ENCODE results near the gene NOX5.

NOX5 gene

DNA sequence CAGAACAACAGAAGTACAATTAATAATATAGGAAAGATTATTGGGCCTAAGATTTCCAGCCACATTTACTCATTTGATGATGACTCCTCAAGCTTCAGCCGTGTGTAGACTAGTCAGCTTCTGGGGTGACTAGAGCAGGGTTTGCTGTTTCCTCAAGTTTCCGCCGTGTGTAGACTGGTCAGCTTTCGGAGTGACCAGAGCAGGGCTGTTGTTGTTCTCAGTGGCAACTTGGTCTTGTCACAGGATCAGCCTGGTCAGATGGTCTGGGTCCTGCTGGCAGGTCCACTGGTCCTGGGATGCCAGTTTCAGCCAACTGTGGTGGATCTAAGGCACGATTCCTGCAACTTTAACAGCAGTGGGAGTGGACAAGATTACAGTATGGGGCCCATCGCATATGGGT is 21.8 kb upstream of the NOX5 start:
- no peak for DNase-seq

DNA sequence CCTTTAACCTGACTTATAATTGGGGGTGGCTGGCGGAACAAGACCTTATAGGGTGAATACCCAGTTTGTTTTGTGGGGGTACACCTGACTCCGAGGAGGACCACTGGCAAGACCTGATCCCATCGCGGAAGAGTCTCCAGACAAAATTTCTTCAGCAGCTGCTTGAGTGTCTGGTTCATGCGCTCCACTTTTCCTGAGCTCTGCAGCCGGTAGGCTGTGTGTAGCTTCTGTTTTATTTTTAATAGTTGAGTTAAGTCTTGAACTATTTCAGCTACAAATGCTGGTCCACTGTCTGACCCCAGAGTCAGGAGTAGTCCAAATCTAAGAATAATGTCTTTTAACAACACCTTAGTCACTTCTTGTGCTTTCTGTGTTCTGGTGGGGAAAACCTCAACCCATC is 21.2 kb upstream of the NOX5 start:
- no peak for DNase-seq

GRCh38 chr15:68994149-68994548 is 20.3 kb upstream of the NOX5 start:
- no peak for DNase-seq

DNA sequence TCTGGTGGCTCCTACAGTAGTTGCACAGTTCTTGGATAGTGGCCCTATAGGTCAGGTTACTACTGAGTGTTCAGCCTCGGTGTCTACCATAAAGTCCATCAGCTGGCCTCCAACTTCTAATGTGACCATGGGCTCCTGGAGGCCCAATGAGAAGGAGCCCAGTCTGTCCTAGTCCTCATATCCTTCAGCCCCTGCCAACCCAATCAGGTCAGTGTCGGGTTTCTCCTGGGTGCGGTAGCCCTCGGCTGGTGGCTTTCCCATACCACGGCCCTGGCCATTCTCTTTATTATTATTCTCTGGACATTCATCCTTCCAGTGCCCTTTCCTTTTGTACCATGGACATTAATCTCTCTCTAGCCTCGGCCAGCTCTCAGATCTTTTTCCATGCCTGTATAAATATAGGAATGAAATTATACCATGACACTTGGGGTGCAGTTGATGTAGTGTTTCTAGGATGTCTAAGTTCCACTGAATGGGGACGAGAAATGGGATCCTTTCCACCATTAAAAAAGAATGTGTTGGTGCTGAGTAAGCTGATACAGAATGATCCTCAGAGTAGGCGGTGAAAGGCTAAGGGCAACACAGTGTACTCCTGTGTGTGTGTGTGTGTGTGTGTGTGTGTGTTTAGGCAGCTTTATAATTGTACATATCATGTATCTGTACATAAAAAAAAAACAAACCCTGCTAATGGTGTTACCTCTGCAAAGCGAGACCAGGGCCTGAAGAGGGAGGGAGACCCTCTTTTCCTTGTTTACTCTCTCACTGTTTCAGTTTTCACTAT is 19.3 kb upstream of the NOX5 start:
- no peak for DNase-seq

- DNase-seq: no peak
Measured at GRCh38 chr15:68997050-68997449, 17.4 kb upstream of the NOX5 start.

GRCh38 chr15:68997930-68998777 is 16.3 kb upstream of the NOX5 start:
- DNase-seq: no peak

GRCh38 chr15:68999091-68999490 is 15.4 kb upstream of the NOX5 start:
- no peak for DNase-seq

- DNase-seq: no peak
Measured at GRCh38 chr15:69000091-69000490, 14.4 kb upstream of the NOX5 start.

DNA sequence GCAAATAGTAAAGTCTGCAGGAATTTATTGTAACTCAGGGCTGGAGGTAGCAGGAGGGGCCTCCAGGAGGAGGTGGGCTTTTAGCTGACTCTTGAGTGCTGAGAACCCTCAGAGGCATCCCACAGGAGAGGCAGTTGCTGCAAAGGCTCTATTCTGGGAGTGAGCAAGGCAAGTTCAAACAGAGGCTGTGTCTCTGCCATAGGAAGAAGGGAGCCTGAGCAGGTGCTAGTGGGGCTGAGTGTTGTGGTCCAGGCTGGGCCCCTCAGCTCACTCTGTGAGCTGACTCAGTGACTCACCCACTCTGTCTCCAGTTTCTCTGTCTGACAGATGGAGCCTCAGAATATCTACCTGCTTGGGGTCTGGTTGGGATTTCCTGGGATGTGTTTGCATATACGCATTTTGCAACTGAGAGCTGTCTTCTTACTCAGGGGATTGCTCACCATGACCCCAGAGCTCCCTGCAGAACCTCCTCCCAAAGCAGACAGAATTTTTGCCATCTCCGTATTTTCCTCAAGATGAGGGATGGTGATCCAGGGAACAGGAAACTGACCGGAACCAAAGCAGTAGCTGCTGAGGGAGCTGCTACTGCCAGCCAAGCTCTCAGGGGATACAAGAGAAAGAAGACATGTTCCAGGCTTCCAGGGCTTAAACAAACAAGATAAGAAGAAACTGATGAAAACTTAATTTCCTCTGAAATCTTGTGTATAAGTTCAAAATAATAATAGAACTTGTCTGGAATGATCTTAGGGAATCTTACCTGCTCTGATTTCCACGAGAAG is 13.6 kb upstream of the NOX5 start:
- DNase-seq: no peak

GRCh38 chr15:69002783-69003182 is 11.7 kb upstream of the NOX5 start:
- no peak for DNase-seq

GRCh38 chr15:69004011-69004410 is 10.5 kb upstream of the NOX5 start:
- DNase-seq: no peak

- DNase-seq: no peak
Measured at GRCh38 chr15:69008056-69008455, 6.4 kb upstream of the NOX5 start.

- no peak for DNase-seq
Measured at GRCh38 chr15:69009341-69009740, 5.2 kb upstream of the NOX5 start.

DNA sequence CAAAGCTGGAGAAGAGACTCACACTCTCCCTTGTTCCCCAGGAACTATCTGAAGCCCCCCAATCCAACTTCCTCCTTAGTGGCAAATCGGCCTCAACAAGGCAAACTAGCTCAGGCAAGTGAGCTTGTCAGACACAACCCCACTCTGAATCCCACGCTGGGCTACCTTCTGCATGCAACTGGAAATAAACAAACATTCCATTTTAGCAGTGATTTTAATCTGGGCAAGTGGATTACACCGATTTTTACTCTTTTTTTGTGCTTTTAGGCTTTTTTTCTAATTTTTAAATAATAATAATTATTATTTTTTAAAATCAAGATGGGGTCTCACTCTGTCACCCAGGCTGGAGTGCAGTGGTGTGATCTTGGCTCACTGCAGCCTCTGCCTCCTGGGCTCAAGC is 2.9 kb upstream of the NOX5 start:
- DNase-seq: no peak

- no peak for DNase-seq
Measured at GRCh38 chr15:69012761-69013364, 1.6 kb upstream of the NOX5 start.

DNA sequence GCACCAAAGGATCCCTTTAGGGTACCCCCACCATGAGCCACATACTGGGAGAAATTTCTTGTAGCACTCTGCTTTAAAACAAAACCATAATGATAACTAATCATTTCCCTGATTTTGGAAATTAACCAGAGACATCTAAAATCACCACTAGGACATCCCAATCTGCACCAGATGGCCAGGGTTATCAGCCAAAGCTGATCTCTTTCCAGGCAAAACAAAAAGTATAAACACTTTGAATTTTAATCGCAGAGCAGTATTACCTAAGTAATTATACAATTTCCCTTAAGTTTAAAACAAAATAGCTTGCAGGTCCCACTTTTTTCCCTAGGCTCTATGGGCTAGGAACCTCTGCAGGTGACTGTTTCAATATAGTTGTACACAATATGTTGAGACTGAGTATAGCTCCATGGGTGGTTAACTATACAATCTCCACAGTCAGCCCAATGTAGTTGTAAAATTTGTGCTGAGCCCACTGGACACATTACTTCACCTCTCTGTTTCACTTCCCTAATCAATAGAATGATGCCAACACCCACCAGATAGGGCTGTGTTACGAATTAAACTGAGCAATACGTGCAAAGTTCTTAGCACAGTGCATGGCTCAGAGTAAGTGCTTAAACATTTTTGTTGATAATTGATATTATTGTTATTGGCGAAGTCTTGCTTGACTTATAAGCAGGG is 629 bp upstream of the NOX5 start:
- no peak for DNase-seq

DNA sequence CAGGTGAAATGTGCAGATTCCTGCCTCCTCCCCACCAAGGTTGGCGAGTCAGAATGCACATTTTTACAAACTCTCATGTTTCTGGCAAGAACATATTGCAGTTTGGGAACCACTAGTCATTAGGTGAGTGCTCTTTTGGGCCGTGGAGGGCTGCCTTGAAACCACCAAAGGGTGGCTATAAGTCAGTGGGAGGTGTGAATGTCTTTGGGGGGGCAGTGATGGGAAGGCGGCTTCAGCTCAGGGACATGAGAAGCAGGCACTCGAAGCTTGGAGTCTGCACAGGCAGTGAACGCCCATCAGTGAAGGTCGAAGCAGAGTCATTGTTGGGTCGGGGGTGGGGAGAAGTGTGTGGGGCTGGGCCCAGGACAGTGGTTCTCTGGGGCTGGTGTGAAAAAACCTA is 1.1 kb downstream of the NOX5 start:
- DNase-seq: no peak

DNA sequence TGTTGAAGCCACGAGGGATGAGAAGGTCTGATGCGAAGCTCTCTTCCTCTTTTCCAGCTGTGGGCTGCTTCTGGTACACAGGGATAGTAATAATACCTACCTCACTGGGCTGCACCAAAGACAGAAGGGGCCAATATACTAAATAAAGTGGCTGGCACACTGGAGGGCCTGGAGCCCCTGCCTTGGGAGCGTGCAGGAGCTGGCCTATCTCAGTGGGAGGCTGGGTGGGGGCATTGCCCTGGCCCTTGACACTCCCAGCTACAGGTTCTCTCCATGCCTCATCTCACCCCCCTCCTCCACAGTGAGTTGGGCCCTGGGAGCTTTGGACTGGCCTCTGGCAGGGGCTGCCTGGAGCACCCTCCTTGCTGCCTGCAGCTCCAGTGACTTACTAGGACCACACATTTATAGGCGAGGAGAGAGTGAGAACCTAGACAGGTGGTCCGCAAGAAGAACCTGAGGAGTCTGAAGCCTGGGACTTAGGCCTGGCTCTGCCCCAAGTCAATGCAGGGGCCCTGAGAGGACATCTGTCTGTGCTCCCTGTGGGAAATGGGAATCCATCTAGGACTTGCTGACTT is 1.6 kb downstream of the NOX5 start:
- DNase-seq: no peak

DNA sequence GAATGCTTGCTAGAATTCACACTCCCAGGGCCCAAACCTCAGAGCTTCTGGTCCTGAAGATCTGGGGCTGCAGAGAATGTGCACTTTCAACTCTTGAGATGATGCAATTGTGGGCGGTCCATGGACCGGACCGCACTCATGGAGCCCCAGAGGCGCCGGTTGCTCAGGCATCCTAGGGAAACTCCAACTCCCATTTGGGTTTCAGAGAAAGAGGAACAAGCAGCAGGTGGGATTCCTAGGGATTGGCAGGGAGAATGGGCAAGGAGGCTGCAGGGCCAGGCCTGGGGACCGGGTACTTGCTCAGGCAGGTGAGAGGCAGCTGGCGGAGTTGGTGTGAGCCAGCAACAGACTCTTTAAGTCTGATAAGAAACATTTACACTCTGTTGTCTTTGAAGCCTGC is 3.5 kb downstream of the NOX5 start:
- no peak for DNase-seq

- DNase-seq: no peak
Measured at GRCh38 chr15:69018951-69019350, 4.5 kb downstream of the NOX5 start.

DNA sequence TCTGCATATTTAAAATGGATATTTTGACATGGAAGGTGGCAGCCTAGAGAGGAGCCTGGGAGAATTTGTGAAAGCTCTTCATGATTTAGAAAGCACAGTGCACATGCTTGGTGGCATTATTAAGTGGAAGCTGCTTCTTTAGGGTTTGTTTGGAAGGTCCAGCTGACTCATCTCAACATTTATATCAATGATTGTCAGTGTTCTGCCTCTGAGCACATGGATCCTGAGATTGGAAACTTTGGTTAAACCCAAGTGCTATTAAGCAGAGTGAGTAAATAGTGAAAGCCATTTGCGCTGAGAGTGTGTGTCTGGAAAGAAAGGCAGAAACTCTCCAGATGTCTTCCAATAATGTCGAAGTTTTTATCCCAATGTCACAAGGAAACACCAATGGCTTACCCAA is 7.4 kb downstream of the NOX5 start:
- DNase-seq: no peak

DNA sequence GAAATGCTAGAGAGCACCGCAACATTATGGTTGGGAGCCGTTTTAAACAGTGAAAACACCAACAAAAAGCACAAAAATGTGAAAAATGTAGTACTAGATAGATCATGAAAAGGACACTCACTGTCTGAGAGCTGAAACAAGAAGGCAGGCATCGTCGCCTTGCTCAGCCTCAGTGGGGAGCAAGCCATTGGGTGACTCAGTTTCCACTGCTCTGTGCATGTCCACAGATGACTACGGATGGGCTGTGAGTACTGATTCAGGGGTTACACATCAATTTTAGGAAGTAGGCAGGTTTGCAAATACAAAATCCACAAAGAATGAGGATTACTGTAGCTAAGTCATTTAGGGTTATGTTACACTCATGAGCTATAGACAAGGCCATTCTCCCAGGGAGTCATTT is 10.8 kb downstream of the NOX5 start:
- DNase-seq: no peak
